ENCODE data around the gene L3MBTL2. TPM values are rescaled to one million over a fixed set of nuclear protein-coding genes. Genes with fewer than 3 reads are reported as not detected.

Gene L3MBTL2
- total and polyA plus RNA-seq, 10 donors, result 11.4 to 33.8 (median 22.6) TPM

DNA sequence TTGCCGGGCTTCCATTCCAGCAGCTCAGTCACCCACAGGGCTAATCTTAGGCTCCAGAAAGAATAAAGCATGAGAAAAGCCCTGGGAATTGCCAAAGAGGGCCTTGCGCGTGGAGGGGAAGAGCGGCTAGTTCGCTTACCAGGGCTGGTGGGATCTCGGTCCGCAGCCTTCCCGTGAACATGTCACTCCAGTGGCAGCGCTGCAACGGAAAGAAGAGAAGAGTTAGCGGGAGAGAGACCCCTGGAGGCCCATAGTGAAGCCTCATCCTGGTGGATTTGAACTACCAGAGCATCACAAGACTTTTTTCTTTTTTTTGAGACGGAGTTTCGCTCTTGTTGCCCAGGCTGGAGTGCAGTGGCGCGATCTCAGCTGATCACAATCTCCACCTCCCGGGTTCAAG lies 62.8 kb downstream of the L3MBTL2 start:
- intact Hi-C loops (cut with DNase I; ENCODE audit: low total_unique reads), result no loop called here
- peaks cover 0 to 25% (median 5%) of the 10 kb centered on the region in 6 donors for H3K4me1 ChIP-seq
- H3K36me3 ChIP-seq, result peaks cover 6 to 99% (median 92%) of the 10 kb centered on the region in 6 donors
- no peak overlapping the region for H3K4me3 ChIP-seq
- H3K27me3 ChIP-seq (replicated peaks in 1 of 7), result no peaks in the 10 kb centered on the region
- 94 to 96% (median 96%) methylated on average over 15 to 16 of the region's 16 CpGs for WGBS, 5 donors
- DNase-seq, result no peak
- no peaks in the 10 kb centered on the region for H3K9me3 ChIP-seq
- no peak for TF ChIP-seq POLR2AphosphoS5 (IDR thresholded peaks at IDR 0.05)
- TF ChIP-seq, protein P1, sequence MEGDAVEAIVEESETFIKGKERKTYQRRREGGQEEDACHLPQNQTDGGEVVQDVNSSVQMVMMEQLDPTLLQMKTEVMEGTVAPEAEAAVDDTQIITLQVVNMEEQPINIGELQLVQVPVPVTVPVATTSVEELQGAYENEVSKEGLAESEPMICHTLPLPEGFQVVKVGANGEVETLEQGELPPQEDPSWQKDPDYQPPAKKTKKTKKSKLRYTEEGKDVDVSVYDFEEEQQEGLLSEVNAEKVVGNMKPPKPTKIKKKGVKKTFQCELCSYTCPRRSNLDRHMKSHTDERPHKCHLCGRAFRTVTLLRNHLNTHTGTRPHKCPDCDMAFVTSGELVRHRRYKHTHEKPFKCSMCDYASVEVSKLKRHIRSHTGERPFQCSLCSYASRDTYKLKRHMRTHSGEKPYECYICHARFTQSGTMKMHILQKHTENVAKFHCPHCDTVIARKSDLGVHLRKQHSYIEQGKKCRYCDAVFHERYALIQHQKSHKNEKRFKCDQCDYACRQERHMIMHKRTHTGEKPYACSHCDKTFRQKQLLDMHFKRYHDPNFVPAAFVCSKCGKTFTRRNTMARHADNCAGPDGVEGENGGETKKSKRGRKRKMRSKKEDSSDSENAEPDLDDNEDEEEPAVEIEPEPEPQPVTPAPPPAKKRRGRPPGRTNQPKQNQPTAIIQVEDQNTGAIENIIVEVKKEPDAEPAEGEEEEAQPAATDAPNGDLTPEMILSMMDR (IDR thresholded peaks at IDR 0.05 in 8 of 11, conservative IDR thresholded peaks at IDR 0.05 in 3 of 11), result no peak
- no peak overlapping the region for H3K27ac ChIP-seq

GRCh38 chr22:41271787-41272186 lies 66.7 kb downstream of the L3MBTL2 start:
- intact Hi-C loops (cut with DNase I; ENCODE audit: low total_unique reads), result no loop called here
- no peak for DNase-seq
- Histone ChIP-seq H3K4me3 (no peak overlapping the region), H3K36me3 (peaks cover 4 to 100% (median 92%) of the 10 kb centered on the region in 6 donors), H3K27me3 (replicated peaks in 1 of 7) (no peaks in the 10 kb centered on the region), H3K9me3 (no peaks in the 10 kb centered on the region), H3K27ac (no peak overlapping the region), H3K4me1 (peaks cover 0 to 6% (median 0%) of the 10 kb centered on the region in 6 donors)
- 90 to 98% (median 95%) methylated on average over 5 to 9 of the region's 9 CpGs for WGBS, 5 donors
- TF ChIP-seq POLR2A (IDR thresholded peaks at IDR 0.05) (no peak), POLR2AphosphoS5 (IDR thresholded peaks at IDR 0.05) (peak in 1 of 3 donors; percentile 30)
- TF ChIP-seq, protein P1 (IDR thresholded peaks at IDR 0.05 in 8 of 11, conservative IDR thresholded peaks at IDR 0.05 in 3 of 11), result no peak

DNA sequence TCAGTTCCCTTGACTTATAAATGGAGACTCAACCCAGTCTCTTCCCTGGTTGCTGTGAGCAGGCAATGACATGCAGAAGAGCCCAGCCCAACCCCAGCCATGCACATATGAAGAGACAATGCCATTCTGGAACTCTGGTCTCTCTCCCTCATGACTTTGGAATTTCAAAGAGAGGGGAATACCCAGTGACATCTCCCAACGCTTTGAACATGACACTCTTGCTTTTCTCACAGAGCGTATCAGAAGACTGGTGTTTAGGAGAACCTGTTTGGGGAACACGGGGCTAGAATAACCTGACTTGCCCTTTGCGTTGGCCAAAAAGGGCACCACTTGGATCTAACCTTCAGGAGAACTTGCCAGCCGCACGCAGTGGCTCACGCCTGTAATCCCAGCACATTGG lies 68.0 kb downstream of the L3MBTL2 start:
- TF ChIP-seq POLR2A (IDR thresholded peaks at IDR 0.05) (no peak), POLR2AphosphoS5 (IDR thresholded peaks at IDR 0.05) (no peak)
- TF ChIP-seq, protein P1 (IDR thresholded peaks at IDR 0.05 in 8 of 11, conservative IDR thresholded peaks at IDR 0.05 in 3 of 11), result no peak
- 95 to 97% (median 97%) methylated on average over 7 of the region's 7 CpGs for WGBS, 5 donors
- no peaks in the 10 kb centered on the region for H3K9me3 ChIP-seq
- H3K36me3 ChIP-seq, result peaks cover 4 to 100% (median 90%) of the 10 kb centered on the region in 6 donors
- no peak for DNase-seq
- intact Hi-C loops (cut with DNase I; ENCODE audit: low total_unique reads), result no loop called here
- H3K4me3 ChIP-seq, result no peak overlapping the region
- no peaks in the 10 kb centered on the region for H3K4me1 ChIP-seq
- no peak overlapping the region for H3K27ac ChIP-seq
- H3K27me3 ChIP-seq (replicated peaks in 1 of 7), result no peaks in the 10 kb centered on the region

- intact Hi-C loops (cut with DNase I; ENCODE audit: low total_unique reads), result no loop called here
- TF ChIP-seq POLR2A (IDR thresholded peaks at IDR 0.05) (no peak), POLR2AphosphoS5 (IDR thresholded peaks at IDR 0.05) (no peak)
- TF ChIP-seq, protein P1 (IDR thresholded peaks at IDR 0.05 in 8 of 11, conservative IDR thresholded peaks at IDR 0.05 in 3 of 11), result no peak
- Histone ChIP-seq H3K36me3 (peaks cover 4 to 100% (median 86%) of the 10 kb centered on the region in 6 donors), H3K4me3 (no peak overlapping the region), H3K27ac (no peak overlapping the region), H3K27me3 (replicated peaks in 1 of 7) (no peaks in the 10 kb centered on the region), H3K4me1 (no peaks in the 10 kb centered on the region), H3K9me3 (no peaks in the 10 kb centered on the region)
- no peak for DNase-seq
- WGBS, 5 donors, result 90 to 98% (median 98%) methylated on average over 4 of the region's 4 CpGs
These were observed 69.7 kb downstream of the L3MBTL2 start for GRCh38 chr22:41274856-41275255.

Measured in spleen (tissue), 11 donors.